Measurements from ENCODE around the gene ZNF778.

ZNF778 gene

GRCh38 chr16:89217388-89218191 lies at the start of gene ZNF778:
Gene ZNF778 (plus strand): TSS chr16:89217703. CDS start chr16:89221128, 3,425 bp downstream.
- H3K4me3 ChIP-seq (ENCODE audit: low read length): peak within 1 kb of the TSS; percentile 95
- H3K27ac ChIP-seq (ENCODE audit: low read length): no peak within 1 kb of the TSS
- H3K9me3 ChIP-seq (ENCODE audit: insufficient read depth, low read depth, low read length): no peaks in the 10 kb centered on the region
- H3K9ac ChIP-seq (ENCODE audit: low read depth, low read length): peak within 1 kb of the TSS; percentile 88
- peaks cover 4% of the 10 kb centered on the region; the same call in 1 of the 2 replicates for H3K4me1 ChIP-seq (ENCODE audit: insufficient read depth, low read length)
- H3K36me3 ChIP-seq (ENCODE audit: insufficient read depth, low read depth, low read length): peaks cover 18% of the 10 kb centered on the region
- no peaks in the 10 kb centered on the region for H3K27me3 ChIP-seq (ENCODE audit: insufficient read depth, low read length)

- no peaks in the 10 kb centered on the region for H3K9me3 ChIP-seq (ENCODE audit: insufficient read depth, low read depth, low read length)
- H3K27ac ChIP-seq (ENCODE audit: low read length): no peak overlapping the region
- H3K9ac ChIP-seq (ENCODE audit: low read depth, low read length): no peak overlapping the region
- H3K27me3 ChIP-seq (ENCODE audit: insufficient read depth, low read length): peaks cover 30% of the 10 kb centered on the region
- no peaks in the 10 kb centered on the region for H3K36me3 ChIP-seq (ENCODE audit: insufficient read depth, low read depth, low read length)
- peaks cover 2% of the 10 kb centered on the region for H3K4me1 ChIP-seq (ENCODE audit: insufficient read depth, low read length)
- H3K4me3 ChIP-seq (ENCODE audit: low read length): no peak overlapping the region
Measured at GRCh38 chr16:89168381-89169189, 48.9 kb upstream of the ZNF778 start.

GRCh38 chr16:89169778-89170177 lies 47.7 kb upstream of the ZNF778 start:
- Histone ChIP-seq H3K9ac (ENCODE audit: low read depth, low read length) (no peak overlapping the region), H3K27ac (ENCODE audit: low read length) (no peak overlapping the region), H3K4me3 (ENCODE audit: low read length) (no peak overlapping the region), H3K36me3 (ENCODE audit: insufficient read depth, low read depth, low read length) (no peaks in the 10 kb centered on the region), H3K4me1 (ENCODE audit: insufficient read depth, low read length) (peaks cover 5% of the 10 kb centered on the region), H3K27me3 (ENCODE audit: insufficient read depth, low read length) (peaks cover 30% of the 10 kb centered on the region), H3K9me3 (ENCODE audit: insufficient read depth, low read depth, low read length) (no peaks in the 10 kb centered on the region)

GRCh38 chr16:89170346-89171215 lies 46.9 kb upstream of the ZNF778 start:
- no peak overlapping the region for H3K9ac ChIP-seq (ENCODE audit: low read depth, low read length)
- peak overlapping the region; percentile 64 for H3K4me3 ChIP-seq (ENCODE audit: low read length)
- H3K9me3 ChIP-seq (ENCODE audit: insufficient read depth, low read depth, low read length): no peaks in the 10 kb centered on the region
- H3K4me1 ChIP-seq (ENCODE audit: insufficient read depth, low read length): peaks cover 5% of the 10 kb centered on the region
- peaks cover 30% of the 10 kb centered on the region for H3K27me3 ChIP-seq (ENCODE audit: insufficient read depth, low read length)
- no peaks in the 10 kb centered on the region for H3K36me3 ChIP-seq (ENCODE audit: insufficient read depth, low read depth, low read length)
- no peak overlapping the region for H3K27ac ChIP-seq (ENCODE audit: low read length)

- H3K9ac ChIP-seq (ENCODE audit: low read depth, low read length): no peak within 1 kb of the TSS
- H3K4me1 ChIP-seq (ENCODE audit: insufficient read depth, low read length): peaks cover 5% of the 10 kb centered on the region
- H3K9me3 ChIP-seq (ENCODE audit: insufficient read depth, low read depth, low read length): no peaks in the 10 kb centered on the region
- H3K27ac ChIP-seq (ENCODE audit: low read length): no peak within 1 kb of the TSS
- peak within 1 kb of the TSS; percentile 64 for H3K4me3 ChIP-seq (ENCODE audit: low read length)
- no peaks in the 10 kb centered on the region for H3K36me3 ChIP-seq (ENCODE audit: insufficient read depth, low read depth, low read length)
- peaks cover 30% of the 10 kb centered on the region for H3K27me3 ChIP-seq (ENCODE audit: insufficient read depth, low read length)
Measured at GRCh38 chr16:89171216-89172170, 46.0 kb upstream of the ZNF778 start, which contains the start of gene CDH15. Gene CDH15 (plus strand): TSS chr16:89171748. CDS start chr16:89171832, 84 bp downstream.

GRCh38 chr16:89172171-89172527 lies 45.4 kb upstream of the ZNF778 start:
- H3K9me3 ChIP-seq (ENCODE audit: insufficient read depth, low read depth, low read length): no peaks in the 10 kb centered on the region
- no peak overlapping the region for H3K9ac ChIP-seq (ENCODE audit: low read depth, low read length)
- no peaks in the 10 kb centered on the region for H3K36me3 ChIP-seq (ENCODE audit: insufficient read depth, low read depth, low read length)
- peaks cover 5% of the 10 kb centered on the region for H3K4me1 ChIP-seq (ENCODE audit: insufficient read depth, low read length)
- H3K27me3 ChIP-seq (ENCODE audit: insufficient read depth, low read length): peaks cover 30% of the 10 kb centered on the region
- H3K4me3 ChIP-seq (ENCODE audit: low read length): no peak overlapping the region
- no peak overlapping the region for H3K27ac ChIP-seq (ENCODE audit: low read length)

GRCh38 chr16:89172528-89173173 lies 44.9 kb upstream of the ZNF778 start:
- H3K36me3 ChIP-seq (ENCODE audit: insufficient read depth, low read depth, low read length): no peaks in the 10 kb centered on the region
- no peaks in the 10 kb centered on the region for H3K9me3 ChIP-seq (ENCODE audit: insufficient read depth, low read depth, low read length)
- no peak overlapping the region for H3K4me3 ChIP-seq (ENCODE audit: low read length)
- H3K27ac ChIP-seq (ENCODE audit: low read length): no peak overlapping the region
- H3K27me3 ChIP-seq (ENCODE audit: insufficient read depth, low read length): peaks cover 30% of the 10 kb centered on the region
- H3K9ac ChIP-seq (ENCODE audit: low read depth, low read length): no peak overlapping the region
- peaks cover 5% of the 10 kb centered on the region for H3K4me1 ChIP-seq (ENCODE audit: insufficient read depth, low read length)

GRCh38 chr16:89173174-89173921 lies 44.2 kb upstream of the ZNF778 start:
- Histone ChIP-seq H3K9ac (ENCODE audit: low read depth, low read length) (no peak overlapping the region), H3K4me1 (ENCODE audit: insufficient read depth, low read length) (peaks cover 5% of the 10 kb centered on the region), H3K4me3 (ENCODE audit: low read length) (no peak overlapping the region), H3K36me3 (ENCODE audit: insufficient read depth, low read depth, low read length) (no peaks in the 10 kb centered on the region), H3K9me3 (ENCODE audit: insufficient read depth, low read depth, low read length) (no peaks in the 10 kb centered on the region), H3K27ac (ENCODE audit: low read length) (no peak overlapping the region), H3K27me3 (ENCODE audit: insufficient read depth, low read length) (peaks cover 30% of the 10 kb centered on the region)

GRCh38 chr16:89174055-89174827 lies 43.3 kb upstream of the ZNF778 start:
- no peak overlapping the region for H3K27ac ChIP-seq (ENCODE audit: low read length)
- H3K27me3 ChIP-seq (ENCODE audit: insufficient read depth, low read length): peaks cover 30% of the 10 kb centered on the region

More at GRCh38 chr16:89174055-89174827, 43.3 kb upstream of the ZNF778 start:
- Histone ChIP-seq H3K9ac (ENCODE audit: low read depth, low read length) (no peak overlapping the region), H3K4me1 (ENCODE audit: insufficient read depth, low read length) (peaks cover 5% of the 10 kb centered on the region), H3K4me3 (ENCODE audit: low read length) (no peak overlapping the region), H3K36me3 (ENCODE audit: insufficient read depth, low read depth, low read length) (no peaks in the 10 kb centered on the region), H3K9me3 (ENCODE audit: insufficient read depth, low read depth, low read length) (no peaks in the 10 kb centered on the region)
